Endothelial cell of umbilical vein (primary cell): ENCODE results near the gene CDC42BPB. TPM values are rescaled to one million over a fixed set of nuclear protein-coding genes. Genes with fewer than 3 reads are reported as not detected.

Experiments
- BruUV-seq: library from RNA; stranded (reverse); fragments of 400-500 nt; replicated peaks from 2 replicates; lab custom pipeline; 2021; lab: Mats Ljungman, UMichigan
- CTCF ChIA-PET: fragments of 300-600, 350-600 bp; sonication (Branson Sonifier 250); formaldehyde crosslinking; loops from one replicate; lab custom pipeline; 2021; ENCODE audit warnings: antibody characterized with exemption, inconsistent platforms; lab: Charles Lee
- POLR2A ChIA-PET: fragments of 300-600, 350-600 bp; sonication (Branson Sonifier 250); formaldehyde crosslinking; loops from one replicate; lab custom pipeline; 2021; ENCODE audit warnings: antibody characterized with exemption, inconsistent platforms; lab: Charles Lee
- DNase-seq: peaks from one replicate; pipeline ENCODE4 v3.0.0-alpha.2; 2011; ENCODE audit warnings: low read depth, low spot score
- FAIRE-seq: peaks from 2 replicates; lab custom pipeline; 2011; peaks lifted over from hg19 to GRCh38; lab: Jason Lieb, UNC
- H2AFZ ChIP-seq: 2 replicates; pipeline ENCODE4 v1.6.0; 2012; ENCODE audit warnings: low read depth, low read length, control low read depth, inconsistent platforms
- H3K27ac ChIP-seq: 2 replicates; pipeline ENCODE4 v1.5.1; 2011; ENCODE audit warnings: low read depth, mild to moderate bottlenecking, control low read depth, low read length, moderate library complexity; ENCODE audit not compliant: insufficient read depth
- H3K27me3 ChIP-seq, 2 experiments: 2 replicates each; pipeline versions ENCODE4 v1.6.0 to v1.6.1; 2011; ENCODE audit warnings: low read length in 2 of 2, mixed read lengths in 1 of 2; ENCODE audit not compliant: control insufficient read depth in 2 of 2, insufficient read depth in 2 of 2
- H3K36me3 ChIP-seq, 2 experiments: 2 replicates in 1 of 2; 3 replicates in 1 of 2; pipeline ENCODE4 v1.5.1; 2011; ENCODE audit warnings: low read length in 2 of 2, mild to moderate bottlenecking in 1 of 2, moderate library complexity in 1 of 2; ENCODE audit not compliant: control insufficient read depth in 2 of 2, insufficient read depth in 2 of 2; ENCODE audit errors: extremely low read depth in 1 of 2
- H3K4me1 ChIP-seq: 3 replicates; pipeline ENCODE4 v1.5.1; 2011; ENCODE audit warnings: mild to moderate bottlenecking, low read length; ENCODE audit not compliant: control insufficient read depth, insufficient read depth; ENCODE audit errors: extremely low read depth
- H3K4me2 ChIP-seq: 2 replicates; pipeline ENCODE4 v1.6.1; 2011; ENCODE audit warnings: low read length, control low read depth, mixed read lengths; ENCODE audit not compliant: insufficient read depth
- H3K4me3 ChIP-seq, 3 experiments: fragments of 200-600 bp in 1 of 3; sonication (generic), shearing (Covaris generic) in 1 of 3; replicated peaks in 1 of 3; 2 replicates each; pipeline ENCODE4 v1.5.1; 2011 to 2016; ENCODE audit warnings: control low read depth in 3 of 3, low read length in 3 of 3, mild to moderate bottlenecking in 2 of 3, inconsistent platforms in 1 of 3, low read depth in 1 of 3, moderate library complexity in 1 of 3; ENCODE audit not compliant: insufficient read depth in 1 of 3
- H3K79me2 ChIP-seq: 2 replicates; pipeline ENCODE4 v1.6.0; 2012; ENCODE audit warnings: low read length, inconsistent platforms; ENCODE audit not compliant: control insufficient read depth, insufficient read depth
- H3K9ac ChIP-seq: replicated peaks from 2 replicates; pipeline ENCODE3; 2011; ENCODE audit warnings: low read length, control low read depth; ENCODE audit not compliant: insufficient read depth; ENCODE audit errors: extremely low read depth
- H3K9me1 ChIP-seq: replicated peaks from 3 replicates; pipeline ENCODE4 v1.6.0; 2011; ENCODE audit warnings: mild to moderate bottlenecking, low read length; ENCODE audit not compliant: control insufficient read depth, insufficient read depth; ENCODE audit errors: extremely low read depth
- H3K9me3 ChIP-seq: replicated peaks from 2 replicates; pipeline ENCODE4 v1.5.1; 2012; ENCODE audit warnings: low read length, inconsistent platforms; ENCODE audit not compliant: control insufficient read depth, insufficient read depth
- H4K20me1 ChIP-seq: replicated peaks from 2 replicates; pipeline ENCODE3; 2011; ENCODE audit warnings: mild to moderate bottlenecking, low read length; ENCODE audit not compliant: control insufficient read depth, insufficient read depth; ENCODE audit errors: extremely low read depth
- CTCF ChIP-seq, 2 donors: IDR thresholded peaks; 1 replicate in 1 of 2; 2 replicates in 1 of 2; pipeline ENCODE4 v1.5.1; 2011; ENCODE audit warnings: low read length in 2 of 2, mild to moderate bottlenecking in 2 of 2, moderate library complexity in 2 of 2, control low read depth in 1 of 2, inconsistent platforms in 1 of 2, low read depth in 1 of 2; ENCODE audit not compliant: insufficient read depth in 1 of 2; ENCODE audit errors: extremely low read depth in 1 of 2
- EZH2 ChIP-seq: IDR thresholded peaks from 2 replicates; pipeline ENCODE4 v1.6.1; 2012; ENCODE audit warnings: borderline replicate concordance, low read depth, mild to moderate bottlenecking, moderate library complexity, low read length, inconsistent platforms; ENCODE audit not compliant: severe bottlenecking
- FOS ChIP-seq: IDR thresholded peaks from 2 replicates; pipeline ENCODE4 v1.6.1; 2011; ENCODE audit warnings: mild to moderate bottlenecking, low read length, moderate library complexity, borderline replicate concordance; ENCODE audit not compliant: insufficient read depth
- GATA2 ChIP-seq: IDR thresholded peaks from 2 replicates; pipeline ENCODE4 v1.7.0; 2011; ENCODE audit warnings: low read depth, mild to moderate bottlenecking, moderate library complexity, mixed read lengths, low read length; ENCODE audit not compliant: insufficient read length, insufficient read depth
- JUN ChIP-seq: IDR thresholded peaks from 2 replicates; pipeline ENCODE4 v1.6.1; 2011; ENCODE audit warnings: borderline replicate concordance, low read depth; ENCODE audit not compliant: insufficient read length, insufficient read depth
- MAX ChIP-seq: IDR thresholded peaks from 2 replicates; pipeline ENCODE4 v1.6.1; 2011; ENCODE audit not compliant: insufficient read depth, insufficient read length
- MYC ChIP-seq: IDR thresholded peaks from one replicate; pipeline ENCODE4 v1.6.1; 2011; ENCODE audit warnings: mild to moderate bottlenecking, low read depth, low read length
- POLR2A ChIP-seq: IDR thresholded peaks from 2 replicates; pipeline ENCODE4 v1.6.1; 2012; ENCODE audit warnings: low read depth, mild to moderate bottlenecking, control low read depth, low read length
- POLR2AphosphoS5 ChIP-seq: IDR thresholded peaks from 2 replicates; pipeline ENCODE4 v1.6.1; 2012; ENCODE audit warnings: low read depth, mild to moderate bottlenecking, control low read depth, low read length, moderate library complexity; ENCODE audit not compliant: insufficient read depth
- dilution Hi-C: fragments of 300-500 bp; cut with MboI; formaldehyde crosslinking; loops from one replicate; pipeline ENCODE4 v1.15.0; 2019; ENCODE audit warnings: low sequenced_read_pairs; ENCODE audit not compliant: extremely low pct_ligation_motif_present
- intact Hi-C: fragments of 100-400 bp; cut with micrococcal nuclease; formaldehyde crosslinking; loops from one replicate; pipeline ENCODE4 v1.10.0; 2022
- polyA plus RNA-seq, 4 experiments: library from polyadenylated mRNA; depleted of rRNA in 3 of 4; stranded (reverse) in 3 of 4; unstranded in 1 of 4; fragments of >200 nt; gene quantifications; 2 replicates each; pipeline versions ENCODE4 v1.2.1 to v1.2.3, GENCODE V29; 2011 to 2012; ENCODE audit warnings: missing spikeins in 1 of 4
- total RNA-seq: library from RNA; stranded (reverse); gene quantifications from 2 replicates; pipeline ENCODE4 v1.2.3, GENCODE V29; 2021

The CDC42BPB gene
- total and polyA plus RNA-seq, 2 donors (not counting 3 experiments of a cell fraction or from before 2014, with no cell fraction given), result 82.6 to 131 TPM

GRCh38 chr14:102953100-102953499 is 104.2 kb downstream of the CDC42BPB start:
- H4K20me1 ChIP-seq, result no peaks in the 10 kb centered on the region
- no peaks in the 10 kb centered on the region for H3K79me2 ChIP-seq
- POLR2A ChIA-PET, result no interaction called here
- H3K27ac ChIP-seq, result no peak overlapping the region
- H3K4me1 ChIP-seq, result no peaks in the 10 kb centered on the region
- H3K4me3 ChIP-seq, result no peak overlapping the region
- no peaks in the 10 kb centered on the region for H3K27me3 ChIP-seq
- no peak overlapping the region for H3K9ac ChIP-seq
- H3K4me2 ChIP-seq, result no peak overlapping the region
- H2AFZ ChIP-seq, result no peak overlapping the region
- H3K9me3 ChIP-seq, result no peaks in the 10 kb centered on the region
- intact Hi-C loops (no loop called here), dilution Hi-C loops (no loop called here)
- TF ChIP-seq GATA2 (no peak), FOS (no peak), POLR2A (no peak), MAX (no peak), CTCF (IDR thresholded peaks at IDR 0.05; ENCODE audit: extremely low read depth in 1 of 2, insufficient read depth in 1 of 2, low read depth in 1 of 2, low read length in 2 of 2) (no peak), POLR2AphosphoS5 (no peak), EZH2 (no peak), JUN (no peak), MYC (no peak)
- CTCF ChIA-PET, result interaction anchor here (1.0 kb wide), 1 partner anchor 259 kb away, joined by 3 read pairs; no protein-coding TSS in a partner anchor
- FAIRE-seq (no peak), DNase-seq (no peak)
- BruUV-seq, result no TSS peak
- H3K9me1 ChIP-seq, result no peaks in the 10 kb centered on the region
- H3K36me3 ChIP-seq, result peaks cover 27 to 64% of the 10 kb centered on the region in 2 experiments
